WTC11 (cell line): Measurements from ENCODE around the gene SCYL3.

ENCODE experiments used
- ATF2 ChIP-seq: sonication (generic); formaldehyde crosslinking; IDR thresholded peaks from 2 replicates; pipeline ENCODE4 v1.8.1; 2022; ENCODE audit warnings: low read depth, missing genetic modification reagents, borderline replicate concordance
- CTCF ChIP-seq: fragments of 200-600 bp; IDR thresholded peaks from 2 replicates; pipeline ENCODE4 v1.8.0; 2022; ENCODE audit warnings: antibody characterized with exemption
- E2F1 ChIP-seq: sonication (generic); formaldehyde crosslinking; IDR thresholded peaks from 2 replicates; pipeline ENCODE4 v1.8.0; 2022; ENCODE audit warnings: mild to moderate bottlenecking, missing genetic modification reagents
- GTF2I ChIP-seq: fragments of 250-450 bp; sonication (Bioruptor Pico); conservative IDR thresholded peaks from 2 replicates; pipeline ENCODE4 v1.4.0; 2021; ENCODE audit warnings: mild to moderate bottlenecking
- SMAD3 ChIP-seq: sonication (generic); formaldehyde crosslinking; IDR thresholded peaks from 2 replicates; pipeline ENCODE4 v1.8.0; 2022; ENCODE audit warnings: missing genetic modification reagents, mild to moderate bottlenecking, borderline replicate concordance
- SMAD4 ChIP-seq: sonication (generic); formaldehyde crosslinking; IDR thresholded peaks from 2 replicates; pipeline ENCODE4 v1.8.0; 2022; ENCODE audit warnings: mild to moderate bottlenecking, missing genetic modification reagents
- TEAD1 ChIP-seq: sonication (generic); formaldehyde crosslinking; IDR thresholded peaks from 2 replicates; pipeline ENCODE4 v1.8.0; 2022; ENCODE audit warnings: mild to moderate bottlenecking, missing genetic modification reagents
- ZNF138 ChIP-seq: sonication (generic); formaldehyde crosslinking; conservative IDR thresholded peaks from 2 replicates; pipeline ENCODE4 v1.8.1; 2022; ENCODE audit warnings: mild to moderate bottlenecking, moderate library complexity, missing genetic modification reagents
- ZNF317 ChIP-seq: sonication (generic); formaldehyde crosslinking; IDR thresholded peaks from 2 replicates; pipeline ENCODE4 v1.8.1; 2023; ENCODE audit warnings: low read depth, mild to moderate bottlenecking, moderate library complexity, missing genetic modification reagents, borderline replicate concordance
- TF ChIP-seq, protein P1 (sequence below): sonication (generic); formaldehyde crosslinking; IDR thresholded peaks from 2 replicates; pipeline ENCODE4 v1.8.0; 2022; ENCODE audit warnings: mild to moderate bottlenecking, missing genetic modification reagents
- TF ChIP-seq, protein P2 (sequence below): sonication (generic); formaldehyde crosslinking; conservative IDR thresholded peaks from 2 replicates; pipeline ENCODE4 v1.8.1; 2023; ENCODE audit warnings: mild to moderate bottlenecking, low read depth, missing genetic modification reagents, moderate library complexity

DNA sequence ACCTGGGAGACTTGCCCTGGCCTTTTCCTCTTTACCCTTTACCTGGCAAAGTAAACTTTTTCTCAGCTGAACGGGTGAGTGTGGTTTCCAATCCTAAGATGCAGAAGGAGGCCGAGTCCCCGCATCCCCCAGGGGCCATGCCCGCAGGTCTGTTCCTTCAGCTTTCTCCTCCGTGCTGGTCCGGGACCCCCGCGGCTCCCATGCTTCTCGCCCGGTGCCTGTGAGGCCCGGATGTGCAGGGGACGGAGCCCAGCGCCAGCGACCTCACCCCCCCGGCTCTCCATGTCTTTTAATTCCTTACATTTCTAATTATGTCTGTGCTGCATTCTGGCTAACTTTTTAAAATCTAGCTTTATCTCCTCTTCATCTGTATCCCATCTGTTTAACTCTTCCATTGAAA is 21.5 kb upstream of the SCYL3 start:
- TF ChIP-seq ZNF138 (CRISPR knock-in tag), result no peak
- no peak for TF ChIP-seq ZNF317 (CRISPR knock-in tag)
- no peak for TF ChIP-seq CTCF
- TF ChIP-seq, protein P1, sequence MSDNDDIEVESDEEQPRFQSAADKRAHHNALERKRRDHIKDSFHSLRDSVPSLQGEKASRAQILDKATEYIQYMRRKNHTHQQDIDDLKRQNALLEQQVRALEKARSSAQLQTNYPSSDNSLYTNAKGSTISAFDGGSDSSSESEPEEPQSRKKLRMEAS (CRISPR knock-in tag), result no peak
- no peak for TF ChIP-seq SMAD4 (CRISPR knock-in tag)
- no peak for TF ChIP-seq ATF2 (CRISPR knock-in tag)
- no peak for TF ChIP-seq E2F1 (CRISPR knock-in tag)
- no peak for TF ChIP-seq TEAD1
- no peak for TF ChIP-seq GTF2I (CRISPR knock-in tag)
- TF ChIP-seq, protein P2, sequence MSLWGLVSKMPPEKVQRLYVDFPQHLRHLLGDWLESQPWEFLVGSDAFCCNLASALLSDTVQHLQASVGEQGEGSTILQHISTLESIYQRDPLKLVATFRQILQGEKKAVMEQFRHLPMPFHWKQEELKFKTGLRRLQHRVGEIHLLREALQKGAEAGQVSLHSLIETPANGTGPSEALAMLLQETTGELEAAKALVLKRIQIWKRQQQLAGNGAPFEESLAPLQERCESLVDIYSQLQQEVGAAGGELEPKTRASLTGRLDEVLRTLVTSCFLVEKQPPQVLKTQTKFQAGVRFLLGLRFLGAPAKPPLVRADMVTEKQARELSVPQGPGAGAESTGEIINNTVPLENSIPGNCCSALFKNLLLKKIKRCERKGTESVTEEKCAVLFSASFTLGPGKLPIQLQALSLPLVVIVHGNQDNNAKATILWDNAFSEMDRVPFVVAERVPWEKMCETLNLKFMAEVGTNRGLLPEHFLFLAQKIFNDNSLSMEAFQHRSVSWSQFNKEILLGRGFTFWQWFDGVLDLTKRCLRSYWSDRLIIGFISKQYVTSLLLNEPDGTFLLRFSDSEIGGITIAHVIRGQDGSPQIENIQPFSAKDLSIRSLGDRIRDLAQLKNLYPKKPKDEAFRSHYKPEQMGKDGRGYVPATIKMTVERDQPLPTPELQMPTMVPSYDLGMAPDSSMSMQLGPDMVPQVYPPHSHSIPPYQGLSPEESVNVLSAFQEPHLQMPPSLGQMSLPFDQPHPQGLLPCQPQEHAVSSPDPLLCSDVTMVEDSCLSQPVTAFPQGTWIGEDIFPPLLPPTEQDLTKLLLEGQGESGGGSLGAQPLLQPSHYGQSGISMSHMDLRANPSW (CRISPR knock-in tag), result no peak
- no peak for TF ChIP-seq SMAD3
